Hepatic stellate cell (primary cell): ENCODE data around the gene SNAP91.

ENCODE experiments used
- DNase-seq: peaks from one replicate; pipeline ENCODE4 v3.0.0; 2011; ENCODE audit warnings: low spot score

The SNAP91 gene

DNA sequence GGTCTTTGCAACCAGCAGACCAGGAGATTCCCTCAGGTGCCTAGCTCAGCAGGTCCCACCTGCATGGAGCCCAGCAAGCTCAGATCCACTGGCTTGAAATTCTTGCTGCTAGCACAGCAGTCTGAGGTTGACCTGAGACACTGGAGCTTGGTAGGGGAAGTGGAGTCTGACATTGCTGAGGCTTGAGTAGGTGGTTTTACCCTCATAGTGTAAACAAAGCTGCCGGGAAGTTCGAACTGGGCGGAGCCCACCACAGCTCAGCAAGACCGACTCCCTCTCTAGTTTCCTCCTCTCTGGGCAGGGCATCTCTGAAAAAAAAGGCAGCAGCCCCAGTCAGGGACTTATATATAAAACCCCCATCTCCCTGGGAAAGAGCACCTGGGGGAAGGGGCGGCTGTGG lies 162.3 kb downstream of the SNAP91 start:
- DNase-seq, result no peak

DNA sequence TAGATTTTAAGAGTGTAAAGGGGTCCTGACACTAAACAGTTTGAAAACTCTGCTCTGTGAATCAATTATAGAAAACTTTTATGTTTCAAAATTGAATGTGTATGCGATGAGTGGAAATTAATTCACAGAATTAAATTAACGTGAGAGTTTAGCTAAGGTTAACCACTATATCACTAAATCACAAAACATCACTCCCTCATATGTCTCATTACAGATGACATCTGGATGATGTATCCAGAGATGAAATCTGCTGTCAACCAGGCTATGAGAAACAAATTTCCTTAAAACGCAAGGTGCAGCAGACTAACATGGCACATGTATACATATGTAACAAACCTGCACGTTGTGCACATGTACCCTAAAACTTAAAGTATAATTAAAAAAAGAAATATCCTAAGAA lies 169.2 kb downstream of the SNAP91 start:
- no peak for DNase-seq

DNA sequence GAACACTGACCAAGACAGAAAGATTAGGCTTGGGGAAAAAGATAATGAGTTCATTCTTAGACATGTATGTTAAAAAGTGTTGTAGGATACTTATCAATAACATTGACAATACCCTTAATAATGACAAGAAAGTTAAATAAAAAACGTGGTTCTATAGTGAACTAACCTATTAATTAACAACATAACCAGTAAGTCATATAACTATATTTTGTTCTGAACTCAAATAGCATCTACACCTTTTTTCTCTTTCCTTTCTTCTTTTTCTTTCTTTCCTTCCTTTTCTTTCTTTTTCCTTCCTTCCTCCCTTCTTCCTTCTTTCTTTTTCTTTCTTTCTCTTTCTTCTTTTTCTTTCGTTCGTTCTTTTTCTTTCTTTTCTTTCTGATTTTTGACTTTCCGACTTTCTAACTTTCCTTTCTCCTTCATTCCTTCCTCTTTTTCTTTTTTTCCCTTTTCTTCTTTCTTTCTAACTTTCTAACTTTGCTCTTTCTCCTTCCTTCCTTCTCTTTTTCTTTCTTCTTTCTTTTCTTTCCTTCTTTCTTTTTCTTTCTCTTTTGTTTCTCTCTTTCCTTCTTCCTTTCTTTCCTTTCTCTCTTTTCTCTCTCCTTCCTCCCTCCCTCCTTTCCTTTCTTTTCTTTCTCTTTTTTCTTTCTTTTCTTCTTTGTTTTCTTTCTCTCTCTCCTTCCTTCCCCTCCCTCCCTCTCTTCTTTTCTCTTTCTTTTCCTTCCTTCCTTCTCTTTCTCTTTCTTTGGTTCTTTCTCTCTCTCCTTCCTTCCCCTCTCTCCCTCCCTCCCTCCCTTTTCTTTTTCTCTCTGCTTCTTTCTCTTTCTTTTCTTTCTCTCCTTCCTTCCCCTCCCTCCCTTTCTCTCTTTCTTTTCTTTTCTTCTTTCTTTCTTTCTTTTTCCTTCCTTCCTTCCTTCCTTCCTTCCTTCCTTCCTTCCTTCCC lies 172.0 kb downstream of the SNAP91 start:
- no peak for DNase-seq

DNA sequence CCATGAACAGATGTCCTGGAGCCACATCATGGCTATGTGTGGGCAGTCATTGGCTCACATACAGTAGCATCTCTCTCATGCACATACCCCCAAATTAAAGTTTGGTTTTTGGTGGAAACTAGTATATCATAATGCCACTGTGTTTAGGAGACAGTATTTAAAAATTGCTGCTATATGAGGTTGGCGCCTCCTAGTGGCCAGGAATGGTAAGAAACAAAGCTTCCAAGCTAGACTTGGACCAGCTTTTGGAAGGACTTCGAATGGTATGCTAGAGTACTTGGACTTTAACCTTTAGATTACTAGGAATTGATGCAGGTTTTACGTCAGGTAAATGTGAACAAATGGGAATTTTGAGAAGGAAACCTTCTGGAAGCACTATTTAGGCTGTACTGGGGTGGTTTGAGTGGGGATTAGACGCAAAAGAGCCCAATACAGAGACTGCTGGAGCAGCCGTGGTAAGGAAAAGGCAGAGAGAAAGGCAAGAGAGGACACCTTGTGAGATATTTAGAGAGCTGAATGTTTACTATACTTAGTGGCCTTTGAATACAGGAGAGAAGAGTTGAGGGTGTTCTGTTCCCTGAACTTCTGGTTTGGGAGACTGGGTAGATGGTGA lies 172.8 kb downstream of the SNAP91 start:
- DNase-seq, result no peak

DNA sequence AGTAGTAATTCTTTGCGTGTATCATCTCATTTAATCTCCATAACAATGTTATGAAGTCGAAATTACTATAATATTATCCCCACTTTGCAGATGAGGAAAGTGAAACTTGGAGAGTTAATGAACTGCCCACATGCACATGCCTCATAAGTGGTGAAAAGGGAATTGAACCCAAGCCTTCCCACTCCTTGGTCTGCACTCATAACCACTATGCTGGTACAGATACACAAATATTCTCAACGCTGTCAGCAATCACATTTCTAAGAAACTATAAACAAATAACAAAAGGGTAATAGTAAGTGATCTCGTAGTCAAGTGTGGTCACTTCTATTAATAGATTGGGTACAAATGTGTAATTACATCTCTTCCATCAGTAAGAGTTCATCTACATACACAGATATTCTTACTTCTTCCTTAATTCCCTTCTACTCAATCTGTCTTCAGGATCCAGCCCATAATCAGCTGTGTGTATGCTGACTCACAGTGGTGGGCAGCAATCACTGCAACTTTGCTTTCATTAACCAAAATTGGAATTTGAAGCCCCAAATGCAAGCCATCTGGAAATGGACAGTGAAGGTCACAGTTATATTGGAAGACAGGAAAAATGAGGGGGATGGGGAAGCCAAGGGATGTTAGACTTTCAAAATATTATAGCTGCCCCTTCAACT lies 190.0 kb downstream of the SNAP91 start:
- peak; percentile 42 for DNase-seq

DNA sequence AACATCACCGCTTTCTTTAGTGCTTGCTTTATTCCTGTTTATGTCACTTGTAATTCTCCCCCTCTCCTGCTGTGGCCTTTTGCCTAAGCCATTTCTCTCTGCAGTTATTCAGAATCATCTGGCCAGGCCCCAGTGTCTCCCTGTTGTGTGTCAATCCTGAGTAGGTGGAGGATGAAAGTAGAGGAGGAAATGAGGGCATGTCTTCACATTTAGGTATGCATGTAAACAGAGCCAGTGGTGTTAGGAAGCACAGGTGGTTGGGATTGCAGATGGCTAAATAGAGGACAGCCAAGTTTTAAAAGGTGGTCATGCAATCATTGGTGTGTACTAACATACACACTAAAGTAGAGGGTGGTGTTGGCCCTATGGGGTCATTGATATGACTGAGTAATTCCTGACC lies 191.4 kb downstream of the SNAP91 start:
- no peak for DNase-seq

DNA sequence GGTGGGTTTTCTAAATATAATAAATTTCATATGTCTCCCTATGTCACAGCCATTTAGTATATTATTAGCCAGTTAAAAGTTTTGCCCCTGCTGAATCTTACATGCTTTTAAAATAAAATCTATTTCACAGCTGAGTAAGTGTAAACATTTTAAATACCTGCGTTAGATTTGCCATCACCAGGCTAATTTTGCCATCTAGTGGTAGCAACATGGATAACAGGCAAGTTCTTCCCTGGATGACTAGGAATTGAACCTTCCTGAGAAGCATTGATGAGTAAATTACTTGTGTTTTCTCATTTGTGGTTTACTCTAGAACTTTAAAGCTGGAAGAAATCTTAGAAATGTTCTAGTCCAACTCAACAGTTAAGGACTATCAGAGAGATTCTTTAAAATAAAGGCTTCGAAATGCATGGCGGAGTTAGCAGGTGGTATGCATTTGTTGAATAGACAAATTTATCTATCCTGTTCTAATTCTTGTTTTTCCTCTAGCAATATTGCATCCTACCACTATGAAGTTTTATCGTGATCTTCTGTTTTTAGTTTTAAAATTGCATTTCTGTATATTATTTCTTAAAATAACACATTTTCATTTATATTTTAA lies 193.9 kb downstream of the SNAP91 start:
- peak; percentile 28 for DNase-seq

DNA sequence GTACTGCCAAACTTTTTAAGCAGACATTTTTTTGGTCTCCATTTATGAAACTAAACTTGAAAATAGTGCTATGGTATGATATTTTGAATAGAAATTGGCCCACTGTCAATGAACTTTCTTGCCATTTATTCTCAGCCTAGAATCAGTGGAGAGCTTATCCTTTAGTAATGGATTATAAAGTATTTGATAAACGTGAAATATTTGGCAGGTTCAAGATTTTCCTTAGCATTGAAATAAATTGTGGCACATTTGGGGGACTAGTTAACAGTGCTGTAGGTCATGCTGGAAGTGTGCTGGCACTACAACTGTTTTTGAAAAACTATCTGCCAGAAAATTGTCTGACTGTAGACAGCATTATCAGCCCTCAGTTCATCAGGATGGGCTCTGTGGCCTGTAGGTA lies 194.4 kb downstream of the SNAP91 start:
- no peak for DNase-seq

DNA sequence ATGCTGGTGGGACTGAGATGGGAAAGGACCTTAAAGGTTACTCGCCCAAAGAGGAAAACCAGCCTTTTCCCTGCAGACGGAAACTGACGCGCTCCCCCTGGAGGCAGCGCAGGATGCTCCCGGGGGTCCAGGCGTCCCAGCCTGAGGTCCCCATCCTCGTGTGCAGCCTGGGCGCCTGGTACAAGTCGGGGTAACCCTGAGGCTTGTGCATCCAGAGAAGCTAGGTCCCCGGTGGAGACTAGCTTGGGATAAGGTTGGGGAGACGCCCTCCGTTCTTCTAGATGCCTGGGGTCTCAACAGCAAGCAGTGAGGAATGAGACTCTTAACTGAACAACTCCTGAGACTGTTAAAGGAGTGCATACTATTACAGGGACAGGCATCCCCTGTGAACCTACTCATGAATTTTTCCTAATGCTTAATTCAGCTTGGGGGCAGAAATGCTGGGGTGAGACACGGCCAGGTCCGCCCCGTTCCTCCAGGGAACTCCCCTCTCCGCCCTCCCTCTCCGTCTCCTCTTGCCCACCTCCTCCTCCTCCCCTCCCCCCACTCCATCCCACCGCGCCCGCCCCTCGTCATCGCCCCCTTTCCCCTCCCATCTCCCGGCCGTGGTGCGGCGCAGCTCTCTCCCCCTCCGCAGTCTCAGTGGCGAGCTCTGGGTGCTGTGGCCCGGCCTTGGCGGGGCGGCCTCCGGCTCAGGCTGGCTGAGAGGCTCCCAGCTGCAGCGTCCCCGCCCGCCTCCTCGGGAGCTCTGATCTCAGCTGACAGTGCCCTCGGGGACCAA lies 196.8 kb downstream of the SNAP91 start, which contains the start of gene PRSS35:
TSS of gene PRSS35 (plus strand) at position 634 of the 781 bp plus-strand sequence. CDS start 10,908 bp downstream, outside the sequence.
- peak; percentile 36 for DNase-seq

DNA sequence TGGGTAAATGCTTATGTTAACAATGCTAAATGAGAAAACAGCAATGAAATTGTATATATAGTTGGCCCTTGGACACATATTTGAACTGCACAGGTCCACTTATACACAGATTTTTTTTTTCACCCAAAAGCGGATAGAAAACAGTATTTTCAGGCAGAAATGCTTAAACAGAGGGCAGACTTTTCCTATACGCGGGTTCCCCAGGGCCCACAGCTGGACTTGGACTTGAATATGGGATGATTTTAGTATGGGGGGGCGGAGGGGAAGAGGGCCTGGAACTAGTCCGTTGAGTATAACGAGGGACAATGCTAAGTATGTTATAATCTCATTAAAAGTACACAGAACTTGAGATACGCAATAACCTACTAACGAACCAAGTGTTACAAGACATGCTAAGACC lies 197.6 kb downstream of the SNAP91 start:
- no peak for DNase-seq

DNA sequence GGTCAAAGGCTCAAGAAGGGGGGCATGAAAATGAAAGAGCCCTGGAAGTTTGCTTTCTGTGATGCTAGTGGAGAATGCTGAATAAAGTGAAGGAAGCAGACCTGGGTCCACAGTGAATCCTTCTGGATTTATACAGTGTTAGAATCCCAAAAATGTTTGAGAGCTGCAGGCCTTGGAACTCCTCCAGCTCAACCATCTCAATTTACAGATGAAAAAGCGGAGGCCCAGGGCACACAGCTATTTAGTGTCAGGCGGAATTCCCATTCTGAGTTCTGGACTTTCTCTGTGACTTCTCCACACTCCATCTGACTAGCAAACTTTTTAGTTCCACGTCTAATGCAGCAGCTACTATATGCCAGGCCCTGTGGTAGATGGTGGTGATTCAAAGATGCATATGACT lies 198.1 kb downstream of the SNAP91 start:
- no peak for DNase-seq

DNA sequence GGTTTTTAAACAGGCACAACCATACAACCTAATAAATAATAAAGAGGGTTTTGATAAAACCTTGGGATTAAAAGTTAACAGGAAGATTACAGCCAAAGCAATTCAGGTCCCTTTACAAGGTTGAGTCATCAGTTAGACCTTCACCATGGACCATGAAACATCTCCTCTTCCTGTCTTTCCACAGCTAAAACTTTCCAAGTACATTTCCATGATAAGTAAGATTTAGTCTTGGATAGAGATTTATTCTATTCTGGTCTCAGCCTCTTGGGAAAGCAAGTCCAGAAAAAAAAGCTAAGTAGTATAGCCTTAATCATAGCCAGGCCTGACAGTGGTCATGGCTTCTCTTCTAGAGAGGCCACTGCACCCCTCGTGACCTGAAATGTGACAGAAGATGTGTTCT lies 199.5 kb downstream of the SNAP91 start:
- DNase-seq, result no peak

DNA sequence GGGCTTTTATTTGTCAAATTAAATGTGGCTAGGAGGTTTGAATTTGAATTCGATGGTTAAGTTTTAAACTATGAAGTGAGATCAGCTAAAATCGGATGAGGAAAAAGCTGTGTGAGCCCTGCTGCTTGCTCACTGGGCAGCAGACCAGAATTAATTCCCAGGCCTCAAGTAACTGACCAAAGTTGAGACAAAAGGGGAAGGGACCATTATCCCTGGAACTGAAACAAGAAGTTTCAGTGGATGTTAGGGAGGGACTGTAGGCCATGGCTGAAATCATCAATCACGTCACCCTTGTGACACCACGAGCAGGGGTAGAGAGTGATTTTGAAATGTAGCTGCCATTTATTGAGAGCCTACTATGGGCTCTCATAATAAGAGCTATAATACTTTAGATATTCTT lies 203.5 kb downstream of the SNAP91 start:
- DNase-seq, result no peak
